PFSK-1 (cell line): ENCODE measurements around the gene LARP4B.

ENCODE experiments used
- FOXP2 ChIP-seq: optimal IDR thresholded peaks from 2 replicates; pipeline ENCODE3; 2011; ENCODE audit warnings: borderline replicate concordance, control low read depth, inconsistent platforms; ENCODE audit not compliant: insufficient read depth; ENCODE audit errors: extremely low read length, extremely low read depth
- POLR2AphosphoS5 ChIP-seq: IDR thresholded peaks from 2 replicates; pipeline ENCODE4 v1.6.1; 2012; ENCODE audit warnings: low read depth, mild to moderate bottlenecking, control low read depth, low read length, moderate library complexity
- REST ChIP-seq, 2 experiments: IDR thresholded peaks; 2 replicates each; pipeline versions ENCODE4 v1.6.1 to v1.8.0; 2011 to 2012; ENCODE audit warnings: low read depth in 2 of 2, low read length in 2 of 2, control low read depth in 1 of 2, inconsistent platforms in 1 of 2, mild to moderate bottlenecking in 1 of 2, moderate library complexity in 1 of 2; ENCODE audit not compliant: insufficient read depth in 1 of 2
- SIN3A ChIP-seq: IDR thresholded peaks from 2 replicates; pipeline ENCODE4 v1.6.1; 2012; ENCODE audit warnings: mild to moderate bottlenecking, low read length, moderate library complexity, borderline replicate concordance; ENCODE audit not compliant: insufficient read depth
- TAF1 ChIP-seq: IDR thresholded peaks from 2 replicates; pipeline ENCODE4 v1.6.1; 2012; ENCODE audit warnings: low read length, control low read depth, borderline replicate concordance; ENCODE audit not compliant: insufficient read depth

Gene LARP4B

GRCh38 chr10:921471-922414 is 9.8 kb downstream of the LARP4B start:
- TF ChIP-seq FOXP2 (no peak), SIN3A (no peak), TAF1 (no peak), POLR2AphosphoS5 (no peak)

DNA sequence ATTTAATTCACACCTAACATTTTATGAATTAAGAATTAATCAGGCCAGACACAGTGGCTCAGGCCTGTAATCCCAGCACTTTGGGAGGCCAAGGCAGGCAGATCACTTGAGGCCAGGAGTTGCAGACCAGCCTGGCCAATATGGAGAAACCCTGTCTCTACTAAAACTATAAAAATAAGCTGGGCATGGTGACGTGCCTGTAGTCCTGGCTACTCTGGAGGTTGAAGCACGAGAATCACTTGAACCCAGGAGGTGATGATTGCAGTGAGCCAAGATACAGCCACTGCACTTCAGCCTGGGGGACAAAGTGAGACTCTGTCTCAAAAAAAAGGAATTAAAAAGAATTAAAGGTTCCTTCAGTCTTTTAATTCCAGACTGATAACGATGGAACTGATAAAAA is 11.1 kb downstream of the LARP4B start:
- no peak for TF ChIP-seq POLR2AphosphoS5
- no peak for TF ChIP-seq FOXP2
- TF ChIP-seq TAF1: no peak
- TF ChIP-seq SIN3A: no peak
- no peak for TF ChIP-seq REST (IDR thresholded peaks at IDR 0.05; ENCODE audit: insufficient read depth in 1 of 2, low read depth in 2 of 2, low read length in 2 of 2)

GRCh38 chr10:919481-919880 is 12.0 kb downstream of the LARP4B start:
- no peak for TF ChIP-seq TAF1
- no peak for TF ChIP-seq FOXP2
- no peak for TF ChIP-seq REST (IDR thresholded peaks at IDR 0.05; ENCODE audit: insufficient read depth in 1 of 2, low read depth in 2 of 2, low read length in 2 of 2)
- no peak for TF ChIP-seq SIN3A

- TF ChIP-seq FOXP2 (no peak), SIN3A (no peak)
Observed at GRCh38 chr10:917999-918398, 13.5 kb downstream of the LARP4B start.

DNA sequence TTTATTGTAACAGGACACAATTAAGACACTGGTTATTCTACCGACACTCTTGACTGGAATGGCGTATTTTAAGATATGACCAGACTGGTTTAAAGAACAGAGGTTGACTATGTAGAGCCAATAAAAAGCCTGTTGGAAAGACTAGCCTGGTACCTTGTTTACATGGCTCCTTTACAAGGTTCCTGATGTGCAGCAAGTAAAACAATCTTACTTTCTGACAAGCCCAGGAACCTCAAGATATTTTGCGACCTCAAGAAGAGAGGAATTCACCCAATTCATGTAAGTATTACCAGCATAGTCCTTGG is 14.1 kb downstream of the LARP4B start:
- TF ChIP-seq POLR2AphosphoS5: no peak
- no peak for TF ChIP-seq SIN3A
- TF ChIP-seq TAF1: no peak

DNA sequence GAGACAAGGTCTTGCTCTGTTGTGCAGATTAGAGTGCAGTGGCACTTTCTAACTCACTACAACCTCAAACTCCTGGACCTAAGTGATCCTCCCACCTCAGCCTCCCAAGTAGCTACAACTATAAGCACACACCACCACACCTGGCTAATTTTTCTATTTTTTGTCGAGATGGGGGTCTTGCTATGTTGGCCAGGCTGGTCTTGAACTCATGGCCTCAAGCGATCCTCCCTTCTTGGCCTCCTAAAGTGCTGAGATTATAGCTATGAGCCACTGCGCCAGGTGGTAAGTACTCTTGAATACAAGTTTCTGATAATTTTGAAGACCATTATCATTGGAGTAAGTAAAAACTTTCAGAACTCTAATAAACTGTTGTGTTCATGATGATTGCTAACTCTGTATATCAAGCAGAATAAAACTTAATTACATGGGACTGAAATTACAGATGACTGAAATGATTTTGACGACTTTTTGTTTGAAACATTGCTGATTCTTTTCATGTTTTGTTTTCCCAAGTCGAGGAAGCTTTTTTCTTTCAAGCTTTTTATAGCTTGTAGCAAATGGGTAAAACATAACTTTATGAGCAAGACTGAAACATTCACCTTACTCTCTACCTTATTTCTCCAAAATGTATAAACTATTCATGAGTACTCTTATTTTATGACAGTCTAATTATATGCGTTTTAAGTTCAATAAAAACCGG is 14.6 kb downstream of the LARP4B start:
- TF ChIP-seq FOXP2 (no peak), REST (IDR thresholded peaks at IDR 0.05; ENCODE audit: insufficient read depth in 1 of 2, low read depth in 2 of 2, low read length in 2 of 2) (no peak), TAF1 (no peak), POLR2AphosphoS5 (no peak), SIN3A (no peak)
